SU-DHL-6 (cell line): Measurements from ENCODE around the gene BASP1.

Experiments used
- H2AFZ ChIP-seq: fragments of 200-600 bp; sonication (generic); 2 replicates; pipeline ENCODE4 v1.6.1; 2014; ENCODE audit warnings: low read depth, mild to moderate bottlenecking, moderate library complexity, mixed read lengths, antibody characterized with exemption, low read length; ENCODE audit not compliant: severe bottlenecking
- H3F3A ChIP-seq: fragments of 200-600 bp; shearing (Covaris generic); 2 replicates; pipeline ENCODE4 v1.6.0; 2016; ENCODE audit warnings: antibody characterized with exemption, mild to moderate bottlenecking; ENCODE audit not compliant: insufficient read depth
- H3K27ac ChIP-seq: fragments of 200-600 bp; sonication (generic); 2 replicates; pipeline ENCODE4 v1.5.1; 2016; ENCODE audit warnings: low read depth, mild to moderate bottlenecking, low read length, moderate library complexity, mixed read lengths
- H3K27me3 ChIP-seq: fragments of 200-600 bp; sonication (generic), shearing (Covaris generic); 2 replicates; pipeline ENCODE4 v1.6.0; 2014; ENCODE audit warnings: mild to moderate bottlenecking, low read length
- H3K36me3 ChIP-seq: fragments of 200-600 bp; sonication (generic); 2 replicates; pipeline ENCODE4 v1.6.1; 2014; ENCODE audit warnings: mild to moderate bottlenecking, low read length, mixed read lengths
- H3K4me2 ChIP-seq: fragments of 300-600, 200-600 bp; shearing (Covaris generic), sonication (generic); 2 replicates; pipeline ENCODE4 v1.6.0; 2014; ENCODE audit warnings: low read length, low read depth, mild to moderate bottlenecking; ENCODE audit not compliant: poor library complexity, severe bottlenecking
- H3K4me3 ChIP-seq: fragments of 200-600 bp; sonication (generic); 2 replicates; pipeline ENCODE4 v1.5.1; 2014; ENCODE audit warnings: antibody characterized with exemption, low read length, mild to moderate bottlenecking, mixed read lengths; ENCODE audit not compliant: insufficient read depth, poor library complexity, severe bottlenecking
- H3K79me2 ChIP-seq: fragments of 200-600 bp; sonication (generic); 2 replicates; pipeline ENCODE4 v1.6.1; 2014; ENCODE audit warnings: mild to moderate bottlenecking, low read length, moderate library complexity; ENCODE audit not compliant: insufficient read depth
- H3K9ac ChIP-seq: fragments of 200-600 bp; sonication (generic); 2 replicates; pipeline ENCODE4 v1.7.0; 2014; ENCODE audit warnings: mild to moderate bottlenecking, low read length
- H3K9me2 ChIP-seq: fragments of 200-600 bp; sonication (generic); replicated peaks from 2 replicates; pipeline ENCODE4 v1.6.1; 2014; ENCODE audit warnings: low read length; ENCODE audit not compliant: insufficient read depth
- H3K9me3 ChIP-seq: fragments of 200-600 bp; sonication (generic); 2 replicates; pipeline ENCODE4 v1.6.1; 2014; ENCODE audit warnings: low read length, mixed read lengths; ENCODE audit not compliant: insufficient read depth
- H4K20me1 ChIP-seq: fragments of 200-600 bp; sonication (generic); 2 replicates; pipeline ENCODE4 v1.6.1; 2014; ENCODE audit warnings: low read depth, mild to moderate bottlenecking, antibody characterized with exemption, low read length, moderate library complexity, mixed read lengths
- CTCF ChIP-seq: fragments of 200-600 bp; sonication (generic); IDR thresholded peaks from one replicate; pipeline ENCODE4 v1.5.1; 2017; ENCODE audit warnings: antibody characterized with exemption, mild to moderate bottlenecking, low read length, moderate library complexity; ENCODE audit not compliant: insufficient read depth, poor library complexity, severe bottlenecking
- EZH2phosphoT487 ChIP-seq: fragments of 200-600 bp; sonication (generic), shearing (Covaris generic); conservative IDR thresholded peaks from 2 replicates; pipeline ENCODE4 v1.6.1; 2018; ENCODE audit warnings: mild to moderate bottlenecking, antibody characterized with exemption, low read length, moderate library complexity, mixed read lengths

Gene BASP1

DNA sequence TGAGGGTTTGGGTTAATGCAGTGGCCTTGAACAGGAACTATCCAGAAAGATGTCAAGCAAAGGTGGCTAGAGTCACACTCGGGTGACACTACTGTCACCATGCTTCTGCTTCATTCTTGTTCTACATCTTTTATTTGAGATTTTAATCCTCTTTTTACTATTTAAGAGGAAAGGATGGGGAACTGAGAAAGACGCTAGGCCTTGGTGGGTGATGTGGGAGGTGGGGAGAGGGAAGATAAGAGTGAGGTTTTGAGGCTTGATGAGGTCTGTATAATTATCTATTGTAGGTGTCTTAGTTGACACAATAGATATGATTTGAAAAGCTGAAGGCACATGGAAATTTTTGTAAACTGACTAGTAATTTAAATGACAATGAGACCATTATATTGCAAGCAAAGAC is 3.5 kb upstream of the BASP1 start:
- Histone ChIP-seq H3K9ac (peak overlapping the region; percentile 82), H3K4me3 (peak overlapping the region; percentile 72), H4K20me1 (no peaks in the 10 kb centered on the region), H3K27ac (peak overlapping the region; percentile 96), H3K79me2 (peaks cover 56% of the 10 kb centered on the region), H3F3A (peaks cover 9% of the 10 kb centered on the region; the same call in 1 of the 2 replicates), H3K27me3 (no peaks in the 10 kb centered on the region), H3K9me2 (no peaks in the 10 kb centered on the region), H3K9me3 (no peaks in the 10 kb centered on the region), H2AFZ (no peak overlapping the region), H3K4me2 (peak overlapping the region; percentile 92), H3K36me3 (peaks cover 2% of the 10 kb centered on the region; the same call in 1 of the 2 replicates)
- TF ChIP-seq CTCF (no peak), EZH2phosphoT487 (no peak)

- peak overlapping the region; percentile 92 for H3K4me2 ChIP-seq
- H2AFZ ChIP-seq: peak overlapping the region; percentile 49
- no peaks in the 10 kb centered on the region for H3K27me3 ChIP-seq
- peak overlapping the region; percentile 96 for H3K27ac ChIP-seq
- peaks cover 10% of the 10 kb centered on the region; the same call in 1 of the 2 replicates for H3K36me3 ChIP-seq
- no peaks in the 10 kb centered on the region for H3K9me2 ChIP-seq
- H3K9ac ChIP-seq: peak overlapping the region; percentile 82
- peak overlapping the region; percentile 72 for H3K4me3 ChIP-seq
- peaks cover 65% of the 10 kb centered on the region for H3K79me2 ChIP-seq
- TF ChIP-seq EZH2phosphoT487: no peak
- no peak for TF ChIP-seq CTCF
- H4K20me1 ChIP-seq: peaks cover 4% of the 10 kb centered on the region
- H3F3A ChIP-seq: peaks cover 9% of the 10 kb centered on the region; the same call in 1 of the 2 replicates
- no peaks in the 10 kb centered on the region for H3K9me3 ChIP-seq
Measured at GRCh38 chr5:17214893-17215292, 2.5 kb upstream of the BASP1 start.

GRCh38 chr5:17215361-17215760 is 2.1 kb upstream of the BASP1 start:
- H3K4me3 ChIP-seq: peak overlapping the region; percentile 72
- peak overlapping the region; percentile 49 for H2AFZ ChIP-seq
- peaks cover 70% of the 10 kb centered on the region for H3K79me2 ChIP-seq
- H3K27me3 ChIP-seq: no peaks in the 10 kb centered on the region
- peak overlapping the region; percentile 96 for H3K27ac ChIP-seq
- no peak for TF ChIP-seq CTCF
- TF ChIP-seq EZH2phosphoT487: no peak
- no peaks in the 10 kb centered on the region for H3K9me2 ChIP-seq
- H3F3A ChIP-seq: peaks cover 9% of the 10 kb centered on the region; the same call in 1 of the 2 replicates
- H3K9me3 ChIP-seq: no peaks in the 10 kb centered on the region
- peaks cover 8% of the 10 kb centered on the region for H4K20me1 ChIP-seq
- H3K4me2 ChIP-seq: peak overlapping the region; percentile 92
- peaks cover 13% of the 10 kb centered on the region; the same call in 1 of the 2 replicates for H3K36me3 ChIP-seq
- peak overlapping the region; percentile 82 for H3K9ac ChIP-seq
